Activated CD8-positive, alpha-beta T cell treated with anti-CD3 and anti-CD28 coated beads, Interleukin-2, amount 10 ng/mL, durations not matched to agents 7 days and 5 days (primary cell): ENCODE results near the gene FBRSL1. TPM values are rescaled to one million over a fixed set of nuclear protein-coding genes. Genes with fewer than 3 reads are reported as not detected.

Experiments
- ATAC-seq: fragments of 150-1000 bp; cut with Tn5 transposase; one replicate; pipeline ENCODE4 v1.10.0; 2021; ENCODE audit warnings: moderate library complexity
- CTCF ChIA-PET: fragments of 350-600 bp; sonication (Branson Sonifier 250); formaldehyde crosslinking; loops from one replicate; lab custom pipeline; 2021; ENCODE audit warnings: antibody characterized with exemption; lab: Charles Lee
- POLR2A ChIA-PET: fragments of 350-600 bp; sonication (Branson Sonifier 250); formaldehyde crosslinking; loops from one replicate; lab custom pipeline; 2021; ENCODE audit warnings: antibody characterized with exemption; lab: Charles Lee
- DNase-seq: peaks from one replicate; pipeline ENCODE4 v3.0.0-alpha.2; 2020
- H3K27ac Mint-ChIP-seq: one replicate; pipeline ENCODE4 v1.8.0; 2021; ENCODE audit warnings: mild to moderate bottlenecking, mixed read lengths
- H3K27me3 Mint-ChIP-seq: one replicate; pipeline ENCODE4 v1.8.0; 2021; ENCODE audit warnings: low read depth, mixed read lengths
- H3K36me3 Mint-ChIP-seq: one replicate; pipeline ENCODE4 v1.8.0; 2021; ENCODE audit warnings: low read depth, mixed read lengths
- H3K4me1 Mint-ChIP-seq: one replicate; pipeline ENCODE4 v1.8.0; 2021; ENCODE audit warnings: low read depth, mixed read lengths
- H3K4me3 Mint-ChIP-seq: one replicate; pipeline ENCODE4 v1.8.0; 2021; ENCODE audit warnings: mild to moderate bottlenecking, mixed read lengths
- H3K9me3 Mint-ChIP-seq: one replicate; pipeline ENCODE4 v1.8.0; 2022; ENCODE audit warnings: mixed read lengths; ENCODE audit not compliant: insufficient read depth
- total RNA-seq, 2 experiments: library from RNA; stranded (reverse); gene quantifications; one replicate each; pipeline ENCODE4 v1.2.3, GENCODE V29; 2021

Gene FBRSL1
- total RNA-seq, 2 experiments from 2014 or later, result 51.2 to 58.5 TPM

- Mint-ChIP-seq H3K27ac (no peak overlapping the region), H3K9me3 (no peaks in the 10 kb centered on the region), H3K4me3 (no peak overlapping the region), H3K4me1 (peaks cover 40% of the 10 kb centered on the region), H3K27me3 (no peaks in the 10 kb centered on the region), H3K36me3 (no peaks in the 10 kb centered on the region)
- ChIA-PET POLR2A (interaction anchor here (0.5 kb wide), 1 partner anchor 12 kb away, joined by 3 read pairs; no protein-coding TSS in a partner anchor), CTCF (no interaction called here)
- DNase-seq (no peak), ATAC-seq (no peak)
These were observed 12.4 kb downstream of the FBRSL1 start for GRCh38 chr12:132502149-132502881.

DNA sequence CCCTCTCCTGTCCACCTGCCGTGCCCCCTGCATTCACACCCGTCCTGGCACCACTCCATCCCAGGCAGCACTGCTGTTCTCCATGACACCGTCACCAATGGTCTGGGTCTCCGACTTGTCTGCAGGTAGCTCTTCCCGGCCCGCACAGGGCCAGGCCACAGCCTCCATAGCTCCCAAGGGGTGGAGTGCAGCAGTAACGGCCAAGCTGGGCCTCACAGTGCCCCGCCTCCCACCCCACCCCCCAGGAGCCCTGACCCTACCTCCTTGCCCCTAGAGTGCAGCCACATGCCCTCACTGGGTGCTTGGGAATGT is 12.9 kb downstream of the FBRSL1 start:
- Mint-ChIP-seq H3K4me1 (peaks cover 41% of the 10 kb centered on the region), H3K9me3 (no peaks in the 10 kb centered on the region), H3K27ac (no peak overlapping the region), H3K27me3 (no peaks in the 10 kb centered on the region), H3K4me3 (no peak overlapping the region), H3K36me3 (no peaks in the 10 kb centered on the region)
- POLR2A ChIA-PET, result interaction anchor here (0.5 to 0.6 kb wide), 2 partner anchors 12 to 14 kb away, joined by 3 read pairs; no protein-coding TSS in a partner anchor
- ATAC-seq (no peak), DNase-seq (no peak)
- CTCF ChIA-PET, result interaction anchor here (1.1 to 2.4 kb wide), 2 partner anchors 21 to 58 kb away, joined by 3 to 6 read pairs; no protein-coding TSS in a partner anchor

GRCh38 chr12:132503618-132504204 is 13.8 kb downstream of the FBRSL1 start:
- Mint-ChIP-seq H3K9me3 (no peaks in the 10 kb centered on the region), H3K36me3 (no peaks in the 10 kb centered on the region), H3K4me1 (peaks cover 41% of the 10 kb centered on the region), H3K27ac (peak overlapping the region; percentile 55), H3K4me3 (no peak overlapping the region), H3K27me3 (no peaks in the 10 kb centered on the region)
- ATAC-seq, result no peak
- CTCF ChIA-PET, result interaction anchor here (1.1 to 2.4 kb wide), 2 partner anchors 20 to 57 kb away, joined by 3 to 6 read pairs; no protein-coding TSS in a partner anchor
- DNase-seq, result no peak
- POLR2A ChIA-PET, result interaction anchor here (0.6 kb wide), 1 partner anchor 15 kb away, joined by 3 read pairs; no protein-coding TSS in a partner anchor

- Mint-ChIP-seq H3K27ac (peak overlapping the region; percentile 67), H3K36me3 (no peaks in the 10 kb centered on the region), H3K4me1 (peaks cover 41% of the 10 kb centered on the region), H3K4me3 (no peak overlapping the region), H3K9me3 (no peaks in the 10 kb centered on the region), H3K27me3 (no peaks in the 10 kb centered on the region)
- DNase-seq, result no peak
- CTCF ChIA-PET, result interaction anchor here (2.4 kb wide), 1 partner anchor 56 kb away, joined by 6 read pairs; no protein-coding TSS in a partner anchor
- ATAC-seq, result no peak
- POLR2A ChIA-PET, result no interaction called here
These were observed 15.3 kb downstream of the FBRSL1 start for GRCh38 chr12:132505105-132505851.

DNA sequence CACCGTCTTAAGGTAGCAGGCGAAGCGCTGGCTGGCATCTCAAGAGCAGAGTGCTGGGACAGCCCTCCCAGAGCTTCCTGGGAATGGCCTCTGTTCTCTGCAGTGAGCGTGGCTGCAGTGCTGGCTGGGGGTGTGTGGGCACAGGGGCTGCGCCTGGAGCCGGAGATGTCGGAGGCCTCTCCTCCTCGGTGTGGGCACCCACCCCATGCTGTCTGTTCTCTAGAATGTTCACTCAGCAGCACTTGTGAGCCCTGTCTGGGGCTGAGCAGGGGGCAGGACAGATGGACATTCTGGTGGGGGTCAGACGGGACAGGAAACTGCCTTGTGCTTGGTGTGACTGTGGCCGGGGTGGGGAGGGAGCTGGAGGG is 15.9 kb downstream of the FBRSL1 start:
- ATAC-seq (no peak), DNase-seq (no peak)
- ChIA-PET CTCF (interaction anchor here (2.5 kb wide), 1 partner anchor 55 kb away, joined by 7 read pairs; no protein-coding TSS in a partner anchor), POLR2A (no interaction called here)
- no peaks in the 10 kb centered on the region for H3K9me3 Mint-ChIP-seq
- no peak overlapping the region for H3K27ac Mint-ChIP-seq
- H3K4me3 Mint-ChIP-seq, result no peak overlapping the region
- no peaks in the 10 kb centered on the region for H3K27me3 Mint-ChIP-seq
- no peaks in the 10 kb centered on the region for H3K36me3 Mint-ChIP-seq
- H3K4me1 Mint-ChIP-seq, result peaks cover 41% of the 10 kb centered on the region

- Mint-ChIP-seq H3K36me3 (no peaks in the 10 kb centered on the region), H3K4me1 (peaks cover 41% of the 10 kb centered on the region), H3K4me3 (peak overlapping the region; percentile 28), H3K27ac (peak overlapping the region; percentile 83), H3K27me3 (no peaks in the 10 kb centered on the region), H3K9me3 (no peaks in the 10 kb centered on the region)
- ATAC-seq, result peak; percentile 93
- CTCF ChIA-PET, result interaction anchor here (1.0 to 2.5 kb wide), 3 partner anchors 17 to 91 kb away, joined by 7 to 8 read pairs (median 7); no protein-coding TSS in a partner anchor
- peak; percentile 83 for DNase-seq
- POLR2A ChIA-PET, result interaction anchor here (0.5 kb wide), 1 partner anchor 23 kb away, joined by 3 read pairs; no protein-coding TSS in a partner anchor
These were observed 16.6 kb downstream of the FBRSL1 start for GRCh38 chr12:132506328-132507160.

GRCh38 chr12:132507161-132507538 is 17.2 kb downstream of the FBRSL1 start:
- Mint-ChIP-seq H3K27ac (peak overlapping the region; percentile 83), H3K27me3 (no peaks in the 10 kb centered on the region), H3K4me1 (peaks cover 41% of the 10 kb centered on the region), H3K9me3 (no peaks in the 10 kb centered on the region), H3K36me3 (no peaks in the 10 kb centered on the region), H3K4me3 (peak overlapping the region; percentile 28)
- ChIA-PET CTCF (interaction anchor here (1.0 to 2.5 kb wide), 3 partner anchors 16 to 92 kb away, joined by 7 to 8 read pairs (median 7); no protein-coding TSS in a partner anchor), POLR2A (interaction anchor here (0.5 kb wide), 1 partner anchor 22 kb away, joined by 3 read pairs; no protein-coding TSS in a partner anchor)
- DNase-seq, result no peak
- no peak for ATAC-seq

- Mint-ChIP-seq H3K27ac (no peak overlapping the region), H3K4me1 (peaks cover 41% of the 10 kb centered on the region), H3K36me3 (no peaks in the 10 kb centered on the region), H3K4me3 (no peak overlapping the region), H3K27me3 (no peaks in the 10 kb centered on the region), H3K9me3 (no peaks in the 10 kb centered on the region)
- ATAC-seq (no peak), DNase-seq (no peak)
- POLR2A ChIA-PET, result no interaction called here
- CTCF ChIA-PET, result interaction anchor here (0.7 to 2.5 kb wide), 3 partner anchors 11 to 92 kb away, joined by 3 to 8 read pairs (median 7); no protein-coding TSS in a partner anchor
These were observed 17.9 kb downstream of the FBRSL1 start for GRCh38 chr12:132507656-132508490.

DNA sequence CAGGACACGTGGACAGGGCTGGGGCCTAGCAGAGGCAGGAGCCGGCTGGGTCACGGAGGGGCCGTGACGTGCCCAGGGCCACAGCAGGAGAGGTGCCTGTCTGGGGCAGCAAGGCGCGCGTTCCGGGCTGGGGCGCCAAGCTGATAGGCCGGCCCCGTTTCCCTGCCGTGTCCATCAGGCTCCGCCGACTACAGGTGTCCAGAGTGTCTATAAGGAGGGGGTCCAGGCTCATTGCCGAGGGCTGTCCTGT is 18.5 kb downstream of the FBRSL1 start:
- Mint-ChIP-seq H3K9me3 (no peaks in the 10 kb centered on the region), H3K27me3 (no peaks in the 10 kb centered on the region), H3K4me1 (peaks cover 37% of the 10 kb centered on the region), H3K36me3 (no peaks in the 10 kb centered on the region), H3K4me3 (no peak overlapping the region), H3K27ac (no peak overlapping the region)
- ATAC-seq (no peak), DNase-seq (no peak)
- CTCF ChIA-PET, result interaction anchor here (0.7 to 2.5 kb wide), 2 partner anchors 11 to 53 kb away, joined by 3 to 7 read pairs; no protein-coding TSS in a partner anchor
- POLR2A ChIA-PET, result no interaction called here

DNA sequence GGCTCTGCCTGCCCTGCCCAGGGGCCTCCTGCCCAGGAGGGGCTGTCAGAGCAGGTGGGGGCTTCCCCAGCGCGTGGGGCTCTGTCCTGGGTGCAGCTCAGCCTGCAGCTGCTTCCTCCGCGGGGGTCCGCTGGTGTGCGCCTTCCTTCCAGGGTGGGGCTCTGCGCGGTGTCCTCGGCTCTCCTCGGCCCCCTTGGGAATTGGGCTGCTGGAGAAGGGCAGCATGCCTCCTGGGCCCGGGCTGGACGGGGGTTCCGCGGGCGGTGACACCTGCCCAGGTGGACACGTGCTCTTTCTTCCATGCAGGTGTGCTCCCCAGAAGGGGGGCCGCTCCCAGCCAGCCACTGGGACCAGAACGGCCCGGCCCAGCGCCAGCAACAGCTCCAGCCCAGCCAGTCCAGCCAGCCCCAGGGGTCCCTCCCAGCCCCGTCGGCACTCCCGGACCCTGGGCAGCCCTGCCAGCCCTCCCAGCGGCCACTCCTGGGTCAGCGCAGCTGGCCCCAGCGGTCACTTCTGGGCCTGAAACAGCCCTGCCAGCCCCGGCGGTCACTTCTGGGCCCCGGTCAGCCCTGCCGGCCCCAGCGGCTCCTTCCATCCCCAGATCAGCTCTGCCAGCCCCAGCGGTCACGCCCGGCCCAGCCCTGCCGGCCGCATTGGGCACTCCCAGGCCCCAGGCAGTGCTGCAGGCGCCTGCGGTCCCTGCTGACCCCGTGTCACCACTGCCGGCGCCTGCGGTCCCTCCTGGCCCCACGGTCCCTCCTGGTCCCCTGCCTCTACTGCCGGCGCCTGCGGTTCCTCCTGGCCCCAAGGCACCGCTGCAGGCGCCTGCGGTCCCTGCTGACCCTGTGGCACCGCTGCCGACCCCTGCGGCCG is 19.1 kb downstream of the FBRSL1 start:
- ChIA-PET CTCF (no interaction called here), POLR2A (no interaction called here)

More for the DNA sequence above, 19.1 kb downstream of the FBRSL1 start:
- Mint-ChIP-seq H3K27me3 (no peaks in the 10 kb centered on the region), H3K27ac (no peak overlapping the region), H3K4me3 (no peak overlapping the region), H3K36me3 (no peaks in the 10 kb centered on the region), H3K4me1 (peaks cover 30% of the 10 kb centered on the region), H3K9me3 (no peaks in the 10 kb centered on the region)
- DNase-seq (no peak), ATAC-seq (no peak)
